ENCODE data around the gene HSD17B1.

DNA sequence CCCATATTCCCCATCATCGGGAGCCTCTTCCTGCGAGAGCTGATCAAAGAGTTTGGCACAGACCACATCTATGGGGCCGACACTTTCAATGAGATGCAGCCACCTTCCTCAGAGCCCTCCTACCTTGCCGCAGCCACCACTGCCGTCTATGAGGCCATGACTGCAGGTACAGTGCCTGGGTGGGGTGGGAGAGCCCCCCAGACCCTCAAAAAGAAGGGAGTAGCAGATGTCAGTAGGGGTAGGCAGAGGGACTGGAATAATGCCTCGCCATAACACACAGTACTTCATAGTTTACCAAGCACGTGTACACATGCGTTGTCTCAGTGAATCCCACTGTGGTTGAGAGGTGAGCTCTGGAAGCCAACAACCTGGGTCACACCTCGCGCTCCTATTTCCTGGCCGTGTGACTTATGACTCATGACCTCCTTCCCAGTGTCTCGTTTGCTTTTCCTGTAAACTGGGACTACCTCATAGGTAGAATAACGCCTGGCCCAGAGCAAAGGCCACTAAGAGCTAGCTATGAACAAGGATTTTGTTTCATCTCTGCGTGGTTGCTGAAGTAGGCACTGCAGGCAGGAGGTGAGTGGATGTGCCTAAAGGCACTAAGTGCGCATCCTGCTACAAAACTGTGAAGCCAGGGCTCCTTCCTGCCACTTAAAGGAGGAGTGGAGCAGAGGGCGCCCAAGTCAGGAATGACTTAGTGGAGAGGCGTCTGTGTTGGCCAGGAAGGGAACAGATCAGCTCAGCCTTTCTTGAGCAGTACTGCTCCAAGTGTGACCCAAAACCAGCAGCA is 11.5 kb upstream of the HSD17B1 start:
- TF ChIP-seq CTCF (conservative IDR thresholded peaks at IDR 0.05; ENCODE audit: low read depth, low read length): no peak
- TF ChIP-seq EZH2 (IDR thresholded peaks at IDR 0.05; ENCODE audit: low read length, unreplicated experiment): no peak

Data from PC-3 (cell line).